NK-92 treated with Interleukin-12 subunit alpha and Interleukin-12 subunit beta, amount 100 ng/mL, for 24 hours (cell line): ENCODE measurements around the gene PRDM10.
"Not testable (repeated sequence)": the region's sequence is repeated elsewhere in the genome, so short reads cannot be mapped to it uniquely, and the experiment has no call there.

Experiments
- DNase-seq: peaks from one replicate; lab custom pipeline; 2025; lab: John Stamatoyannopoulos, UW

Gene PRDM10

DNA sequence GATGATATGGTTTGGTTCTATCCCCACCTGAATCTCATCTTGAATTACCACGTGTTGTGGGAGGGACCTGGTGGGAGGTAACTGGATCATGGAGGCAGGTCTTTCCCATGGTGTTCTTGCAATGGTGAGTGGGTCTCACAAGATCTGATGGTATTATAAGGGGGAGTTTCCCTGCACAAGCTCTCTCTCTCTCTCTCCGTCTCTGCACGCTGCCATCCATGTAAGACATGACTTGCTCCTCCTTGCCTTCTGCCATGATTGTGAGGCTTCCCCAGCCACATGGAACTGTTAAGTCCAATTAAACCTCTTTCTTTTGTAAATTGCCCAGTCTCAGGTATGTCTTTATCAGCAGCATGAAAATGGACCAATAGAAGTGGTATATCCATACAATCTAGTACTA lies 13.2 kb upstream of the PRDM10 start:
- DNase-seq: not testable (repeated sequence)

DNA sequence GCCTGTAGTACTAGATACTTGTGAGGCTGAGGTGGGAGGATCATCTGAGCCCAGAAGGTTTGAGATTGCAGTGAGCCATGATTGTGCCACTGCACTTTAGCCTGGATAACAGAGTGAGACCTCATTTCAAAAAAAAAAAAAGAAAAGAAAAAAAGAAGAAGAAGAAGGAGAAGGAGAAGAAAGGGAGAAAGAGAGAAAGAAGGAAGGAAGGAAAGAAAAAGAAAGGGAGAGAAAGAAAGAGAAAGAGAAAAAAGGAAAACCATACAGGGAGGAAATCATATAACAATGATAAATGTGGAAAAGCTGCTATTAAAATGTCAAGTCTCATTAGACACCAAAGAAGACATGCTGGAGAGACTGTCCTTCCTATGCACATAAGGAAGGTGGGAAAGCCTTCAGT lies 5.7 kb upstream of the PRDM10 start:
- DNase-seq: no peak

DNA sequence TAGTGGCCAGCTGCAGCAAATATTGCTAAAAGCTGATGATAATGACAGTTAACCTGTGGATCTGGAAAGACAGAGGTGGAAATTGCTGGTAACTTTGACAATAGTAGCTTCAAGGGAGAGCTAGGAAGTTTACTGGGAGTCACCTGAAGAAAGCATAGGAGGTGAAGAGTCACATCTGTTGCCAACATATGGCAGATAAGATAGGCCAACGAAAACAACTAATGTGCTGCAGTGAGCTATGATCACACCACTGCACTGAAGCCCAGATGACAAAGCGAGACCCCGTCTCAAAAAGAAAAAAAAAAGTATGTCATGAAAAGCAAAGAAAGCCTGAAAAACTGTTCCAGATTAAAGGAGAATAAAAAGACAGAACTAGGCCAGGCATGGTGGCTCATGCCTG lies 4.3 kb upstream of the PRDM10 start:
- DNase-seq: no peak

DNA sequence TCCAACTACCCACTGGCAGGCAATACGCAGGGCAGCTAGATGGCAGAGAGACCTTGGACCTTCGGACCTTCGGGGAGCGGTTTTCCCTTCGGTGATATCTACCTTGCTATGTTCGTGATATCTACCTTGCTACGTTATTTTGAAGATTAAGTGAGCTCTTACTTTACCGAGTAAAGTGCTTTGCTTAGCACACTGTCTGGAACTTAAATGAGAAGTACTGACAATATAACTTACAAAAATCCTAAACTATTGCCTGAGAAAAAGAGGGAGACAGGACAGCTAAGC lies 1.0 kb upstream of the PRDM10 start:
- no peak for DNase-seq

DNA sequence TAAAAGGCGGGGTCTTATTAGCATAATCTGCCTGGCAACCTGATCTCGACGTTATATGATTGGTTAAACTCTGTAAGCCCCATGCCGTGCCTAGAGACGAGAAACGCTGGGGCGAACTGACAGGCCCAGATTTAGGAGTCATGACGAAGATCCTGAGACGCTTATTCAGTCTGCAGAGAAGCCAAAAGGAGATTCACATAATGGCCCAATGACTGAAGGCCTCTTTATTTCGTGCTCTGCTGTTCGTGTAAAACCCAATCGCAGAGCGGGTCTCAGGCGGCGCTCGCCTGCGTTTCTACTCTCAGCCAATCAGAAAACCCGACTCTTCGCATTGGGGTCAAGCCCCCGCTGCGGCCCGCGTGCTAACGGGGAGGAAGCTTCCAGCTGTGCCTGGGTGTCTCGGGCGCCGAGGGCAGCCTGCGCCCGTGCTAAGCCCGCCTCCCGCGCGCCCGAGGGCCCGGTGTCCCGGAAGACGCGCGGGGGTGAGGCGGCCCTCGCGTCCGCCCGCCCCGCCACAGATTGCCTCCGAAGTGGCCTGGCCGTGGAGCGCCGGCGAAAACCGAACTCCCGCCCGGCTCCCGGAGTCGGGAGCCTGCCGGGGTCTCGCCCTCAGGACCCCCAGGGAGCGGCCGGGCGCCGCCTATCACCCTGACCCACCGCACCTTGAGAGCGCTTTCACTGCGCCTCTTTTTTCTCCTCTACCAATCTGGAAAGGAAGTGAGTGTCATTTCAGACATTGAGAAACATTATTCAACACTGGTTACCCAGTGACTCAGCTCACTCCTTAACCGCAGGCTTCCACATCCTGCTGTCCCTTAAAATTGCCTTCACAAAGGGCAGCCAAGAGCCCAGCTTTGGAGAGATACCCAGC lies 446 bp upstream of the PRDM10 start:
- DNase-seq: peak; percentile 91

DNA sequence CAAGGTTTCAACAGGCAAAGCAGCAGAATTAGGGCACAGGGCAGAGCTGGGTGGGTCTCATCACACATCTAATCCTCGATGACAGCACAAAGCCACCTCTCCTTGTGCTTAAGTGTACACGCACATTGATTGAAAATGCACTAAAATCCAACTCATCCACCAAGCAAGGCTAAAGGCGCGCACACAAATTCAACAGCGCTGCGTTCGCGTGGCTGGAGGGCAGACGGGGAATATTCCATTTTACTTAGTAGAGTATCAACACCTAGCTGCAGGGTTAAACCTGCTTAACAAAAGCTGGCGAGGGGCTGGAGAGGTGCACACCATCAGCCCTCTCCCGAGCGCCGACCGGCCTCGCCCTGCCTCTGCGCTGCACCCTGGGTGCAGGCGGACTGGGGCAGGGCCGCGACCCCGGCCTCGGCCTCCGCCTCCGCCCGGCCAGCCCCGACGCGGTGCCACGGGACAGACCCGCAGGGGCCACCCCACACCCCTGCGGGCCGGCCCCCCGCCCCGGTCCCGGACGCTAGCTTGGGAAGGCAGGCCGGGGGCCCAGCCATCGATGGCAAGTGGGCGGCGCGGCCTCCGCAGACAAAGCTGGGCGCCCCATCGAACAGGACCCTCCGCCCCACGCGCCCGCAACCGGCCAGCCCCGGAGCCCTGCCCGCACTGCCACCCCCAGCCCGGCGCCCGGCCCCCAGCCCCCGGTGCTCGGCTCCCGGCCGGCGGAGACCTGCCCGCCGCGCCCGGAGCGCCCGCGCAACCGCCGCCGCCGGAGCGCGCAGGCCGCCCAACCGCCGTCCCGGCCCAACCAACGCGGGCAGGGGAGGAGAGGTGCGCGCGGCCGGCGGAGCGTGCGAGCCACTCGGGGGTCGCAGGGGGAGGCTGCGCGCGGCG lies 929 bp downstream of the PRDM10 start:
- peak; percentile 82 for DNase-seq

DNA sequence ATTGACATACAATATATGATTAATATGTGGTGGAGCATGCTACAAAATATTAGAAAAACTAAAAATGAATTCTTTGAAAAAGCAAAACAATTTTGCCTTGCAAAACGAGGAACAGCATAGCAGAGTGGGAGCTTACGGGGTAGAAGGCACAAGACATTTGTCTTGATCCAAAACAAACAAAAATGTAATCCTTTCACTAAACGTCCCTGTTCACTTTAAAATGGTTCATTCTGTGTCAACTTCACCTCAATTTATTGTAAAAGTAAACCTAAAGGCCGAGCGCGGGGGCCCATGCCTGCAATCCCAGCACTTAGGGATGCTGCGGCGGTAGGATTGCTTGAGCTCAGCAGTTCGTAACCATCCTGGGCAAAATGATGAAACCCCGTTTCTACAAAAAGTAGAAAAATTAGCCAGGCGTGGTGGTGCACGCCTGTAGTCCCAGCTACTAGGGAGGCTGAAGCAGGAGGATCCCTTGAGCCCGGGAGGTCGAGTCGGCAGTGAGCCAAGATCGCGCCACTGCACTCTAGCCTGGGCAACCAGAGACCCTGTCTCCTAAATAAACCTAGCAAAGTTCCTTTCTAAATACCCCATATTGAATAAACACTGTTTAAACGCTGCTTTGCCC lies 2.0 kb downstream of the PRDM10 start:
- DNase-seq: no peak

DNA sequence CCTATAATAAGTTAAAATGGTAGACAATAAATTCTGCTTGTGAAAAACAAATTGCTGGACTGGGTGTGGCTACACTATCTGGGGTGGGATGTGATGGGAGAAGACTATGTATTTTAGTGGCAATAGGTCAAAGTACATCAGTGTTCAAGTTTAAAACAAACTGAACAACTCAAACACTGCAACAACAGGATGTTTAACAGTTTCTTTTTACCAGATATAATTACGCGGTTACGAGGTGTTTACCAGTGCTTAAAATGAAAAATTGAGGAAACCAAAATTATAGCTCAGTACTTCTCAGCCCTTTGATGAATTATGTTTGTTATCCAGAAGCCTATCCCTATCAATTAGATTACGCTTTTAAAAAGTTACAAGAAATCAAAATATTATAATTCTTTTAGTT lies 3.2 kb downstream of the PRDM10 start:
- no peak for DNase-seq

DNA sequence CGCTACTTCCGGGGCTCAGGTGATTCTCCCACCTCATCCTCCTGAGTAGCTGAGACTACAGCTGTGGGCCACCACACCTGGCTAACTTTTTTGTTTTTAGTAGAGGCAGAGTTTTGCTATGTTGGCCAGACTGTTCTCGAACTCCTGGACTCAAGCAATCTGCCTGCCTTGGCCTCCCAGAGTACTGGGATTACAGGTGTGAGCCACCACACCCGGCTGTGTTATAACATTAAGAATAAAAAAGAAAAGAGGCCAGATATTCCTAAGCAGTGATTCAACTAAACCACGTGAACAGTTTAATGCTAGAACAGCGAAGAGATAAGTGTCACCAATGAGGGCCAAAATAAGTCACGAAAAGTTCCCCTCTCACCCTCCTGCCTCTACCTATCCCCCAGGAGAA lies 3.7 kb downstream of the PRDM10 start:
- no peak for DNase-seq

DNA sequence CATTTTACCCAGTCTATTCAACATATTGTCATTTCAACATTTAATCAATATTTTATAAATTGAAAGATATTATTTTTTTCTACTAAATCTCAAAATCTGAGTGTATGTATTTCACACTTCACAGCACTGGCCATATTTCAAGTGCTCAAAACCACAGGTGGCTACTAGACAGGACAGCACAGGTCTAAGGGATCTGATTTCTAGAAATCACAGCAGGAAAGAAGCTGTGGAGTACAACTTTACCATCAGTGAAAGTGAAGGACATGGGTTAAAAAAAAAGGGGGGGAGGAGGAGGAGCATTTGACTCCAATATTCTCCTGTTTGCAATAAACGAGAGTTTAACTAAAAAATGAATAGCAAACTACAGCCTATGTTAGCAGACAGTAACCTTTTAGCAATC lies 4.5 kb downstream of the PRDM10 start:
- no peak for DNase-seq

DNA sequence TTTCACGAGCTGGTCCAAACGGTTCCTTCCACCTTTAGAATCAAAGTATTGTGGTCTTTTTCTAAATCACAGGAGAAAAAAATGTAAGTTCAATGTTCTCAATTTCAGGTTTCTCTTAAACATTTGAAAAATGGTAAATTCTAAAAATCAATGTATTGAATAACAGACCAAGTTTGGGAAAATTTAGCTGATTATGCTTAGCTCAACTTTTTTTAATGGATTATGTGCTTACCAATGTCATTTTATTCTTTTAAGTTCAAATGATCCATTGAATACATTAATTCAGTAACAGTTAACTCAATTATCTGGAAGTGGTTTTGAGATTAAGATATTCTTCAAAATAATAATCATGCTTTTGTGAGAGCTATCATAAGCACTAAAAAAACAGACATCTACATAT lies 5.1 kb downstream of the PRDM10 start:
- DNase-seq: no peak

DNA sequence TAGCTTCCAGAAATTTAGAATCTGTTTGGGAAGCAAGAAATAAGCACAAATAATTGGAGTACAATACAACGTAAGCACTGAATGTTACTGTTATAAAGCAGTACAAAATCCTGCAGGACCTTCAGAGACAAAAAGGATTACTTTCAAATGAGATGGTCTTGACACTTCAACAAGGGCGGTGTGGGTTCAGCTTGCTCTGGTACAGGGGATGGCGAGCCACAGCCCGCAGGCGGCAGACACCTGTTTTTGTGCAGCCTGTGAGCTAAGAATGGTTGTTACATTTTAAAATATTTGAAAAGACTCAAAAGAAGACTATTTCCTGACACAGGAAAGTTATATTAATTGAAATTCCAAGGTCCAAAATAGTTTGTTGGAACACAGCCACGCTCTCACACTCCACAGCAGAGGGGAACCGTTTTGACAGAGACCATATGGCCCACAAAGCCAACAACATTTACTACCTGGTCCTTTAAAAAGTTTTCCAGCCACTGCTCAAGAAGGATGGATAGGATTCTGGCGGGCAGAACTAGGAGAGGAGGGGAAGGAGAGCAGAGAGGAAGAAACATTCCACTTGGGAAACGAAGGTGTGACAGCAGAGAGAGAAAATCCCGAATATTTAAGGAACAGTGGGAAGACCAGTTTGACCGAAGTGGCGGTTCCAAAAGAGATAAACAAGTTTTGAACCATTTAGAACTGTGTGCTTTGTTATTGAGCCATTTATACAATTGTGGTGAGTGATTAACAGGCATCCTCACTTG lies 6.3 kb downstream of the PRDM10 start:
- no peak for DNase-seq

DNA sequence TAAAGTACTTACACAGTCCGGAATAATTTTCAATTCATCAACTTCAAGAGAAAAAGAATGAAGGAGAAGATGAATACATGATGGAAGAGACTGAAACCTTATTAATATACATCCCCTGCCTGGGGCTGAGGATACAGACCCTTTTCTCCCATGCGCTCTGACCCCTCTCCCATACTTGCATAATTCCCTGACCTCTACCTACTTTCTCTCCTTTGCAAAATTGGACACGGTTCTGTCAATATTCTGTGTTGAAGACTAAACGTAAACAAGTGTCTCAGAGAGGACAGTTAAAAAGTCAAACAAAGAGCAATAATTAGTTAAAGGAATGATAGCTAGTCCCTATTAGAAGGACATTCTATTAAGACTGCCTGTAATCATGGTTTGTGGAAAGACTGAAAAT lies 7.5 kb downstream of the PRDM10 start:
- no peak for DNase-seq

DNA sequence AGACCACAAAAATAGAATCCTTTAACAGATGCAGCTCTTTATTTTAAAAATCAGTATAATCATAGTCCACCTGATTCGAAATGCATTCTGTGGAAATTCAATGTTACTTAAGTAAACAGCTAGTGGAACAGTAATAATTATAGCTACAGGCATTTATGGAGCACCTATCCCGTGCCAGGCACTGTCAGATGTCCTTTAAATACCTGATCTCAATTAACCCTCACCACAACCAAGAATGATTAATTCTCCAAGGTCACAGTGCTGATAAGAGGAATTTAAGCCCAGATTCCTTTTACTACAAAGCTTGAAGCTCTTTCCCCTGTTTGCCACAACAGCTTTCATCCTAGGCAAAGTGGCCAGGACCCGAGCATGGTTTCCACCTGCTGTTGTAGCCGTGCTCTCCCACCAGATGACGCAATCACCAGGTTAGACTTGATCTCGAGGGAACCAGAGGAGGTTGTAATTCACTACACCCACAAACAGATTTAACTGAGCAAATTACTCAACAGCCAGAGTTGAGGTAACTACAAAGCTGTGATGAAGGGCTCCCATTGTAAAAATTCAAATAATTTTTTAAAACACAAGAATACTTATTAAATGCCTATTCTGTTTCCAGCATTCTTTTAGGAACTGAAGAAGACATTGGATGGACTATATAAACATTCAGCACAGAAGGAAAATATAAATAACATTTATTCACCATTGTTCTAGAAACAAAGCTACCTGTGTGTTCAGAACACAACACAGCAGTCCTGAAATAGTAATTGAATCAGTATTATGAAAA lies 10.3 kb downstream of the PRDM10 start:
- peak; percentile 41 for DNase-seq

DNA sequence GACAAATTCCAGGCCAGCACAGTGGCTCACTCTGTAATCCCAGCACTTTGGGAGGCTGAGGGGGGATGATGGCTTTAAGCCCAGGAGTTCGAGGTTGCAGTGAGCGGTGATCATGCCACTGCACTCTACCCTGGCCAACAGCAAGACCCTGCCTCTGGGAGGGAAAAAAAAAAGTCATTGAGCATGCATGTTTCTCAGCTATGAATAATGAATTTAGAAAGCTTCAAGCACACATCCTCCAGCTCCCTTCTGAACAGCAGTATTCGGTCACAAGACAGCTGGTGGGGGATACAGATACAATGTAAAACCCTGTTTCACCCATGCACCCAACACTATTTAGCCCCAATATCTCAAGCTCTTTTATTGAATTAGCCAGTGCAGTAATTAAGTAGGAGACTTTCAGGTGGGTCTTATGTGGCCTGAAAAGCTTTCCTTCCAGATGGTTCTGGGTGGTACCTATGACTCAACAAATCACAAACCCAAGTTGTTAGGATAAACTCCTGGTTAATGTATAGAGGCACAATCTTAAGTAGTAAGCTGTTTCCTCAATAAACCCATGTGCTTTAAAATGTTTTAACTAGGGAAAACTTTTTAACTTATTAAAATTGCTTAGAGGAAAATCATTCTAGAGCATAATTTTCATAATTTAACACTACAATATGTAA lies 13.4 kb downstream of the PRDM10 start:
- no peak for DNase-seq

DNA sequence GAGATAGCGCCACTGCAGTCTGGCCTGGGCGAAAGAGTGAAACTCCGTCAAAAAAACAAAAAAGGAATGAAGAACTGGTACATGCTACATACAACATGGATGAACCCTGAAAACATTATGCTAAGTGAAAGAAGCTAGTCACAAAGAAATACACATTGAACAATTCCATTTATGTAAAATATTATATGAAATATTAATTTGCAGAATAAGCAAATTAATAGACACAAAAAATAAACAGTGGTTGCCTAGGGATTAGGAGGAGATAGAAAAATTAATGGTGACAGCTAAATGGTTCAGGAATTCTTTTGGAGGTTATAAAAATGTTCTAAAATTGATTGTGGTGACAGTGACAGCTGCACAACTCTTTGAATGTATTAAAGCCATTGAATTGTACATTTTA lies 14.7 kb downstream of the PRDM10 start:
- DNase-seq: no peak

DNA sequence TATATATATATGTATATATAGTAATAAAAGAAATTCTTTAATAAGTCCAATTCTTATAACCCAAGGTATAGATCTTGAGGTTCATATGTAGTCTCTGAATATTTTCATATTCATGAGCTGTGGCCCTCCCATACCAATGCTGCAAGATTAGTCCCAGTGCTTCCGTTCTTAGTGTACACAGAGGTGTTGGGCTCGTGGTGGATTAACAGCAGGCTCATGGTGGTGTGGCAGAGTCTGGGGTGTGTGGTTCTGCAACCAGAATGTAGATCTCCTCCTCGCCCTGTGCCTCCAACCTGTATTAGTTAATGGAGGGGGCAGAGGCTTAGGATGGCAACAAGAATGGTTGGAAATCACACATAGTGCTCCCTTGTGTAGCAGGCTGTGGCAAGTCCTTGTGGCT lies 16.8 kb downstream of the PRDM10 start:
- no peak for DNase-seq

DNA sequence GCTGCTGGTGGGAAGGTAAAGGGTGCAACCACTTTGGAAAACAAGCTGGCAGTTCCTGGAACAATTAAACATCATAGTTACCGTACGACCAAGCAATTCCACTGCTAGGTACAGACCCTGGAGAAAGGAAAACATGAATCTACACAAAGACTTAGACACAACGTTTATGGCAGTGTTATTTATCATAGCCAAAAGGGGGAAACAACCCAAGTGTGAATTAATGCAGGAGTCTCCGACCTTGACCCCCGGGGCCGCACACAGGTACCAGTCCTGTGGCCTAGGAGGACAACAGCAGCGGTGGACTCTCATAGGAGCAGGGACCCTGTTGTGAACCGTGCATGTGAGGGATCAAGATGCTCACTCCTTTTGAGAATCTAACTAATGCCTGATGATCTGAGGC lies 22.5 kb downstream of the PRDM10 start:
- no peak for DNase-seq

DNA sequence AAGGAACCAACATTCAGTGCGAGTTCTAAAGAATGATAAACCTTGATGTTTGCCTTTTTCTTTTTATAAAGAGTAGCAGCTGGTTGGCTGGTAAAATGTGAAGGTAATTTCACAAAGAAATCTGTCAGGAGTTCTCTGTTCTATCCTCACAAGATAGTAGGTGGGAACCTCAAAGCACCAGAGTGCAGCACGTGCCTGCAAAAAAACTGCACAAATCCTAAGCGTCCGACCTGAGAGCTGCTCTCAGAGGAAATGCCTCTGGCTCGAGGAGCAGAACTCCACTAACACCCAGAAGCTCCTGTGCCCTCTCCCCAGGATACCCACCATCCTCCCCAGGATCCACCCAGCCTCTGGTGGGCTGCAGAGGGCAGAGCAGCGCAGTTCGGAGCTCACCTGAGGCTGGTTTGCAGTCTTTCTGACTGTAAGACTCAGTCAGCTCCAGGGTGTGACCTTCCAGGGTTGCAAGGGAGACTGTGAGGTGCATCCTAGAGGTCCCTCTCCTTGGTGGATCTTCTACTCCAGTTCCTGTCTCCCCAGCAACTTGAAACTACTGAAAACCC lies 23.5 kb downstream of the PRDM10 start:
- no peak for DNase-seq

DNA sequence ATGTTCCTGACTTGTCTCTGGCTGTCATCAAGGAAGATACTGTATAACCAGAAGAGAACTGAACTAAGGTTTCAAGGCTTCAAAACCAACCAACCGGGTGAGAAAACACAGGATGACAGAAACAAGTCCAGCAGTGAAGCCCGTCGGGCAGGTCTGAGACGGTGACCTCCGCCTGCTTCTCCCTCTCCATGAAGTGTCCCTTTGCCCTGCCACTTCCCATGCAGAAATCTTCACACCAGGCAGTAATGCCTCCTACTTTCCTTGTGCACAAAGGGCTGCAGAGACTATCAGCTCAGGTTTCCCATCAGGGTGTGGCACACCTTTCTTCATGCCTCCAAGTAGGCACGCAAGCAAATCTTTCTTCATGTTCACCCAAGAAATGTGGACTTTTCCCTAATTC lies 24.2 kb downstream of the PRDM10 start:
- no peak for DNase-seq

DNA sequence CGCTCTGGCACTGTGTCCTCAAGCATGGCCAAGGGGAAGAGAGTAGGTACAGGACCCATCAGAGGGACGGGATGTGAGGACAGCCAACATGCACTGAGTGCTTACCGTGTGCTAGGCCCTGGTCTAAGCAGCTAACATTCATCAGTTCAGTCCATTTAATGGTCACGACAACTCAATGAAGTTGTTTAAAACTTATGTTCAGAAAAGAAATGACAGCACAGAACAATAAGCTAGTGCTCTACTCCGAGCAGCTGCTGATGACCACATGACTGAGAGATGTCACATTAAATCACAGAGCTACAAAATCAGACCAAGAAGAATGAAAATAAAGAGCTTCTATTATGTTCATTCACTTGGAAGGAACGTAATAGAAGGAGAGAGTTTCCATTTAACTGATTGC lies 26.3 kb downstream of the PRDM10 start:
- DNase-seq: no peak
